ENCODE data around the gene GLG1.

GRCh38 chr16:74477226-74477625 lies 129.7 kb downstream of the GLG1 start:
- TF ChIP-seq CTCF (IDR thresholded peaks at IDR 0.05; ENCODE audit: insufficient read depth, low read depth, low read length), result no peak
- TF ChIP-seq EZH2 (IDR thresholded peaks at IDR 0.05; ENCODE audit: insufficient read depth, low read length), result no peak
